A549 (cell line): ENCODE measurements around the gene UTRN. TPM values are rescaled to one million over a fixed set of nuclear protein-coding genes. Genes with fewer than 3 reads are reported as not detected.

Experiments
- ATAC-seq, 2 experiments: fragments of 200-7000 bp in 1 of 2; fragments of >200 bp in 1 of 2; cut with Nextera tagmentation in 1 of 2; cut with Tn5 transposase in 1 of 2; 3 replicates each; pipeline versions ENCODE4 v1.8.0 to v1.9.1; 2018 to 2020; ENCODE audit warnings: mild to moderate bottlenecking in 1 of 2, moderate library complexity in 1 of 2
- CTCF ChIA-PET: fragments of 300-600 bp; sonication (Branson Sonifier 250); formaldehyde crosslinking; extraction: SDS; loops from one replicate; lab custom pipeline; 2021; ENCODE audit warnings: antibody characterized with exemption, inconsistent platforms; lab: Yijun Ruan, JAX
- POLR2A ChIA-PET: fragments of 350-600 bp; formaldehyde crosslinking; extraction: SDS; loops from one replicate; lab custom pipeline; 2021; ENCODE audit warnings: antibody characterized with exemption, inconsistent platforms; lab: Yijun Ruan, JAX
- DNase-seq, 2 experiments: peaks; one replicate each; pipeline versions ENCODE4 v3.0.0 to v3.0.0-alpha.2; 2011 to 2016; ENCODE audit warnings: low read depth in 1 of 2, low spot score in 1 of 2
- FAIRE-seq: peaks from 2 replicates; lab custom pipeline; 2011; peaks lifted over from hg19 to GRCh38; lab: Jason Lieb, UNC
- H3K27ac ChIP-seq, 2 experiments: fragments of >200 bp; sonication (Bioruptor Twin); formaldehyde crosslinking; 3 replicates each; pipeline ENCODE4 v1.5.1; 2016 to 2017
- H3K4me1 ChIP-seq: fragments of >200 bp; sonication (Bioruptor Twin); formaldehyde crosslinking; 3 replicates; pipeline ENCODE4 v1.6.1; 2016
- H3K4me2 ChIP-seq: fragments of >200 bp; sonication (Bioruptor Twin); formaldehyde crosslinking; 3 replicates; pipeline ENCODE4 v1.6.1; 2016
- H3K4me3 ChIP-seq: fragments of >200 bp; sonication (Bioruptor Twin); formaldehyde crosslinking; 3 replicates; pipeline ENCODE4 v1.5.1; 2016
- H3K9me3 ChIP-seq: fragments of >200 bp; sonication (Bioruptor Twin); formaldehyde crosslinking; 3 replicates; pipeline ENCODE4 v1.6.1; 2016
- ATOH8 ChIP-seq: fragments of 250-450 bp; sonication (Bioruptor Pico); IDR thresholded peaks from 2 replicates; pipeline ENCODE4 v1.5.0; 2020; ENCODE audit warnings: low read depth, mild to moderate bottlenecking, moderate library complexity
- BCL3 ChIP-seq: fragments of >200 bp; sonication (Bioruptor Twin); formaldehyde crosslinking; IDR thresholded peaks from 3 replicates; pipeline ENCODE4 v1.6.1; 2016
- BHLHE40 ChIP-seq: IDR thresholded peaks from 2 replicates; pipeline ENCODE4 v1.6.1; 2012; ENCODE audit warnings: low read depth, low read length, inconsistent platforms
- CEBPB ChIP-seq, 2 experiments: fragments of >200 bp in 1 of 2; sonication (Bioruptor Twin) in 1 of 2; formaldehyde crosslinking in 1 of 2; IDR thresholded peaks; 2 replicates each; pipeline ENCODE4 v1.6.1; 2012 to 2016
- CHD4 ChIP-seq: fragments of 200-600 bp; sonication (generic); IDR thresholded peaks from 2 replicates; pipeline ENCODE4 v1.6.1; 2016; ENCODE audit warnings: antibody characterized with exemption, mild to moderate bottlenecking, borderline replicate concordance
- CTCF ChIP-seq: fragments of >200 bp; sonication (Bioruptor Twin); formaldehyde crosslinking; IDR thresholded peaks from 3 replicates; pipeline ENCODE4 v1.5.1; 2016
- ELK1 ChIP-seq: fragments of 150-350 bp; IDR thresholded peaks from 2 replicates; pipeline ENCODE4 v1.6.1; 2014; ENCODE audit warnings: low read depth, mild to moderate bottlenecking, low read length
- ESRRA ChIP-seq: fragments of 150-350 bp; IDR thresholded peaks from 2 replicates; pipeline ENCODE4 v1.6.1; 2014; ENCODE audit warnings: mild to moderate bottlenecking, low read length, borderline replicate concordance
- FOSB ChIP-seq: fragments of 250-450 bp; sonication (Bioruptor Pico); IDR thresholded peaks from 2 replicates; pipeline ENCODE4 v1.5.0; 2020; ENCODE audit warnings: mild to moderate bottlenecking, moderate library complexity
- FOSL2 ChIP-seq, 2 experiments: fragments of 450-650 bp in 1 of 2; fragments of >200 bp in 1 of 2; sonication (Bioruptor Twin) in 1 of 2; formaldehyde crosslinking; IDR thresholded peaks; 2 replicates each; pipeline versions ENCODE4 v1.5.0 to v1.6.1; 2016 to 2020; ENCODE audit warnings: mild to moderate bottlenecking in 1 of 2, moderate library complexity in 1 of 2
- KDM1A ChIP-seq: fragments of 200-600 bp; sonication (generic); IDR thresholded peaks from 2 replicates; pipeline ENCODE4 v1.6.1; 2016; ENCODE audit warnings: low read depth, mild to moderate bottlenecking
- KDM5A ChIP-seq: fragments of 200-600 bp; sonication (generic); IDR thresholded peaks from 2 replicates; pipeline ENCODE4 v1.6.1; 2016; ENCODE audit warnings: antibody characterized with exemption, mild to moderate bottlenecking
- MAZ ChIP-seq: fragments of 150-350 bp; IDR thresholded peaks from 2 replicates; pipeline ENCODE4 v1.6.1; 2014; ENCODE audit warnings: antibody characterized with exemption, low read depth, low read length, borderline replicate concordance
- PBX3 ChIP-seq: IDR thresholded peaks from 2 replicates; pipeline ENCODE4 v1.6.1; 2012
- PHF8 ChIP-seq: fragments of 200-600 bp; sonication (generic); IDR thresholded peaks from 2 replicates; pipeline ENCODE4 v1.6.1; 2016; ENCODE audit warnings: low read depth, mild to moderate bottlenecking, antibody characterized with exemption, moderate library complexity, borderline replicate concordance
- RAD21 ChIP-seq, 2 experiments: fragments of >200 bp in 1 of 2; sonication (Bioruptor Twin) in 1 of 2; formaldehyde crosslinking in 1 of 2; IDR thresholded peaks in 1 of 2; conservative IDR thresholded peaks in 1 of 2; 2 replicates in 1 of 2; 3 replicates in 1 of 2; pipeline ENCODE4 v1.6.1; 2012 to 2018; ENCODE audit warnings: inconsistent platforms in 1 of 2
- RARB ChIP-seq: fragments of 250-450 bp; sonication (Bioruptor Pico); IDR thresholded peaks from 2 replicates; pipeline ENCODE4 v1.8.0; 2021; ENCODE audit warnings: mild to moderate bottlenecking, moderate library complexity
- RFX5 ChIP-seq: fragments of 450-650 bp; IDR thresholded peaks from 2 replicates; pipeline ENCODE4 v1.7.1; 2014; ENCODE audit warnings: antibody characterized with exemption, mild to moderate bottlenecking, moderate library complexity
- RNF2 ChIP-seq: fragments of 200-600 bp; sonication (generic); IDR thresholded peaks from 2 replicates; pipeline ENCODE4 v1.6.1; 2016; ENCODE audit warnings: low read depth, mild to moderate bottlenecking, antibody characterized with exemption, moderate library complexity, borderline replicate concordance
- ZFP36 ChIP-seq: fragments of 450-650 bp; IDR thresholded peaks from 2 replicates; pipeline ENCODE4 v1.6.1; 2014; ENCODE audit warnings: borderline replicate concordance; ENCODE audit not compliant: partially characterized antibody
- ZSCAN20 ChIP-seq: fragments of 250-450 bp; sonication (Bioruptor Pico); IDR thresholded peaks from 2 replicates; pipeline ENCODE4 v1.8.0; 2022; ENCODE audit warnings: mild to moderate bottlenecking, moderate library complexity
- WGBS: methylation state at CpG from one replicate; pipeline ENCODE4 v1.1.6; 2017; ENCODE audit errors: missing lambda C conversion rate; 5-methylcytosine and 5-hydroxymethylcytosine counted together
- polyA plus RNA-seq, 4 experiments: library from polyadenylated mRNA; depleted of rRNA in 3 of 4; stranded (reverse); fragments of >200 nt; fragmentation: RNase III in 1 of 4; extraction: RNeasy Plus Mini Kit Qiagen cat#74134 plus additional on column Dnase treatment in 1 of 4; gene quantifications; 2 replicates in 3 of 4; 3 replicates in 1 of 4; pipeline ENCODE4 v1.2.3, GENCODE V29; 2011 to 2017

Gene UTRN
- polyA plus RNA-seq, 2 of the 4 experiments (the other 2 are of a cell fraction) = 10.6 to 20.8 TPM

GRCh38 chr6:144259986-144260385, 25.1 kb upstream of the UTRN start:
- FAIRE-seq = no peak
- Histone ChIP-seq H3K4me3 (no peak overlapping the region), H3K27ac (no peak overlapping the region), H3K9me3 (no peaks in the 10 kb centered on the region), H3K4me2 (no peak overlapping the region; the same call in 2 of the 3 replicates), H3K4me1 (peaks cover 28% of the 10 kb centered on the region)
- ATAC-seq = no peak
- WGBS = 42% methylated on average over 2 of the region's 2 CpGs
- no peak for DNase-seq
- CTCF ChIA-PET = interaction anchor here (1.0 kb wide), 1 partner anchor 43 kb away, joined by 3 read pairs; no protein-coding TSS in a partner anchor
- no peak for TF ChIP-seq RFX5
- TF ChIP-seq BCL3 = no peak
- POLR2A ChIA-PET = no interaction called here

- DNase-seq (peak in 1 of 2 experiments; percentile 25), ATAC-seq (no peak), FAIRE-seq (no peak)
- H3K9me3 ChIP-seq = no peaks in the 10 kb centered on the region
- CTCF ChIA-PET = no interaction called here
- no peak overlapping the region for H3K4me2 ChIP-seq
- H3K4me3 ChIP-seq = no peak overlapping the region
- POLR2A ChIA-PET = no interaction called here
- TF ChIP-seq RAD21 (conservative IDR thresholded peaks at IDR 0.05 in 1 of 2, IDR thresholded peaks at IDR 0.05 in 1 of 2) (peak in 1 of 2 experiments; percentile 40; a peak in 2 of 5 replicates), PHF8 (no peak)
- 93% methylated on average over 10 of the region's 10 CpGs for WGBS
- H3K4me1 ChIP-seq = peaks cover 45% of the 10 kb centered on the region
- H3K27ac ChIP-seq = peak overlapping the region; percentile 87 to 90; a peak in 5 of 6 replicates
Observed at GRCh38 chr6:144262470-144263369, 22.4 kb upstream of the UTRN start.

GRCh38 chr6:144263786-144264185, 21.3 kb upstream of the UTRN start:
- CTCF ChIA-PET = interaction anchor here (1.3 kb wide), 1 partner anchor 47 kb away, joined by 3 read pairs; no protein-coding TSS in a partner anchor
- POLR2A ChIA-PET = no interaction called here
- no peak; a peak in 2 of 6 replicates for ATAC-seq

More at GRCh38 chr6:144263786-144264185, 21.3 kb upstream of the UTRN start:
- no peaks in the 10 kb centered on the region for H3K9me3 ChIP-seq
- 62% methylated on average over 3 of the region's 3 CpGs for WGBS
- TF ChIP-seq ESRRA = no peak
- TF ChIP-seq ZFP36 = no peak
- no peak for TF ChIP-seq CTCF
- TF ChIP-seq ATOH8 (CRISPR knock-in tag) = no peak
- no peak for TF ChIP-seq BHLHE40
- no peak for TF ChIP-seq KDM5A
- TF ChIP-seq RNF2 = no peak
- no peak for TF ChIP-seq FOSL2 (IDR thresholded peaks at IDR 0.05)
- no peak for TF ChIP-seq FOSL2 (CRISPR knock-in tag; IDR thresholded peaks at IDR 0.05)
- no peak for TF ChIP-seq RARB (CRISPR knock-in tag)
- TF ChIP-seq MAZ = no peak
- TF ChIP-seq PBX3 = no peak
- TF ChIP-seq FOSB (CRISPR knock-in tag) = no peak
- no peak for TF ChIP-seq CHD4
- no peak for TF ChIP-seq ZSCAN20 (CRISPR knock-in tag)
- TF ChIP-seq CEBPB (IDR thresholded peaks at IDR 0.05) = no peak
- TF ChIP-seq KDM1A = no peak
- no peak for TF ChIP-seq ELK1
- no peak for TF ChIP-seq BCL3
- peaks cover 45% of the 10 kb centered on the region for H3K4me1 ChIP-seq
- peak overlapping the region; percentile 90 for H3K4me2 ChIP-seq
- no peak for DNase-seq
- FAIRE-seq = no peak
- peak overlapping the region; percentile 87 to 90 for H3K27ac ChIP-seq
- H3K4me3 ChIP-seq = no peak overlapping the region
